BE2C (cell line): ENCODE results near the gene TEF.

Experiments
- DNase-seq: peaks from one replicate; pipeline ENCODE4 v3.0.0-alpha.2; 2020
- H3K27me3 ChIP-seq: fragments of 250-450 bp; sonication (Bioruptor Pico); 2 replicates; pipeline ENCODE4 v1.5.1; 2020; ENCODE audit warnings: mild to moderate bottlenecking
- H3K36me3 ChIP-seq: fragments of 250-450 bp; sonication (Bioruptor Pico); 2 replicates; pipeline ENCODE4 v1.5.1; 2020; ENCODE audit warnings: mild to moderate bottlenecking
- H3K4me1 ChIP-seq: fragments of 250-450 bp; sonication (Bioruptor Pico); 2 replicates; pipeline ENCODE4 v1.5.1; 2020
- H3K4me3 ChIP-seq: 2 replicates; pipeline ENCODE4 v1.5.1; 2011; ENCODE audit warnings: low read depth, low read length
- H3K9me3 ChIP-seq: fragments of 250-450 bp; sonication (Bioruptor Pico); 2 replicates; pipeline ENCODE4 v1.5.1; 2020
- TF ChIP-seq, protein P1 (sequence below): IDR thresholded peaks from 2 replicates; pipeline ENCODE4 v1.5.1; 2012; ENCODE audit warnings: mild to moderate bottlenecking, low read depth, low read length

TEF gene

GRCh38 chr22:41338614-41339212 lies 43.0 kb upstream of the TEF start:
- peaks cover 8% of the 10 kb centered on the region for H3K4me1 ChIP-seq
- peaks cover 37% of the 10 kb centered on the region for H3K36me3 ChIP-seq
- no peak overlapping the region for H3K4me3 ChIP-seq
- no peaks in the 10 kb centered on the region for H3K27me3 ChIP-seq
- TF ChIP-seq, protein P1, sequence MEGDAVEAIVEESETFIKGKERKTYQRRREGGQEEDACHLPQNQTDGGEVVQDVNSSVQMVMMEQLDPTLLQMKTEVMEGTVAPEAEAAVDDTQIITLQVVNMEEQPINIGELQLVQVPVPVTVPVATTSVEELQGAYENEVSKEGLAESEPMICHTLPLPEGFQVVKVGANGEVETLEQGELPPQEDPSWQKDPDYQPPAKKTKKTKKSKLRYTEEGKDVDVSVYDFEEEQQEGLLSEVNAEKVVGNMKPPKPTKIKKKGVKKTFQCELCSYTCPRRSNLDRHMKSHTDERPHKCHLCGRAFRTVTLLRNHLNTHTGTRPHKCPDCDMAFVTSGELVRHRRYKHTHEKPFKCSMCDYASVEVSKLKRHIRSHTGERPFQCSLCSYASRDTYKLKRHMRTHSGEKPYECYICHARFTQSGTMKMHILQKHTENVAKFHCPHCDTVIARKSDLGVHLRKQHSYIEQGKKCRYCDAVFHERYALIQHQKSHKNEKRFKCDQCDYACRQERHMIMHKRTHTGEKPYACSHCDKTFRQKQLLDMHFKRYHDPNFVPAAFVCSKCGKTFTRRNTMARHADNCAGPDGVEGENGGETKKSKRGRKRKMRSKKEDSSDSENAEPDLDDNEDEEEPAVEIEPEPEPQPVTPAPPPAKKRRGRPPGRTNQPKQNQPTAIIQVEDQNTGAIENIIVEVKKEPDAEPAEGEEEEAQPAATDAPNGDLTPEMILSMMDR = no peak
- no peaks in the 10 kb centered on the region for H3K9me3 ChIP-seq
- DNase-seq = no peak

GRCh38 chr22:41339823-41340222 lies 41.9 kb upstream of the TEF start:
- Histone ChIP-seq H3K9me3 (no peaks in the 10 kb centered on the region), H3K4me3 (no peak overlapping the region), H3K27me3 (no peaks in the 10 kb centered on the region), H3K36me3 (peaks cover 40% of the 10 kb centered on the region), H3K4me1 (peaks cover 8% of the 10 kb centered on the region)
- TF ChIP-seq, protein P1 = no peak
- no peak for DNase-seq

DNA sequence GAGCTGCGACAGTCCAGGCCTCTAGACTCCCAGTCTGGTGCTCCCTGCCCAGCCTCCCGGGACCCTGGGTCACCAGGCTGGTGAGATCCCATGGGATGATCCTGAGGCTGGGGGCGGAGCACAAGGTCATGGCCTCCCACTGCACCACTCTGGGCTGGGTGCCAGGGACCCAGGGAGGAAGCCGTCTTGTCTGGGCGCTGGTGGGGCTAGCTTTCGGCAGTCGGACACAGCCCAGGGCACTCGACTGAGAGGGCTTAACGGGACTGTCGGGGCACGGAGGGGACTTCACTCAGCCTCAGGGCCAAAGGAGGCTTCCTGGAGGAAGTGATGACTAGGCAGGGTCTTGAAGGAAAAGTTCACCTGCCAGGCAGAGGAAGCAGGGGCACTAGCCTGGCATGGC lies 41.4 kb upstream of the TEF start:
- Histone ChIP-seq H3K27me3 (no peaks in the 10 kb centered on the region), H3K4me3 (no peak overlapping the region), H3K9me3 (no peaks in the 10 kb centered on the region), H3K4me1 (peaks cover 8% of the 10 kb centered on the region), H3K36me3 (peaks cover 43% of the 10 kb centered on the region)
- TF ChIP-seq, protein P1 = no peak
- peak; percentile 55 for DNase-seq

- H3K36me3 ChIP-seq = peaks cover 48% of the 10 kb centered on the region
- no peak overlapping the region for H3K4me3 ChIP-seq
- TF ChIP-seq, protein P1 = no peak
- peaks cover 8% of the 10 kb centered on the region for H3K4me1 ChIP-seq
- H3K27me3 ChIP-seq = no peaks in the 10 kb centered on the region
- no peak for DNase-seq
- H3K9me3 ChIP-seq = no peaks in the 10 kb centered on the region
Observed at GRCh38 chr22:41341012-41341411, 40.7 kb upstream of the TEF start.

- DNase-seq = no peak
- no peak overlapping the region for H3K4me3 ChIP-seq
- TF ChIP-seq, protein P1 = no peak
- peaks cover 8% of the 10 kb centered on the region for H3K4me1 ChIP-seq
- H3K36me3 ChIP-seq = peaks cover 58% of the 10 kb centered on the region
- H3K9me3 ChIP-seq = no peaks in the 10 kb centered on the region
- H3K27me3 ChIP-seq = no peaks in the 10 kb centered on the region
Observed at GRCh38 chr22:41341990-41342389, 39.8 kb upstream of the TEF start.

GRCh38 chr22:41343300-41343699 lies 38.4 kb upstream of the TEF start:
- no peak overlapping the region for H3K4me3 ChIP-seq
- peaks cover 60% of the 10 kb centered on the region for H3K36me3 ChIP-seq
- TF ChIP-seq, protein P1 = no peak
- no peaks in the 10 kb centered on the region for H3K9me3 ChIP-seq
- H3K4me1 ChIP-seq = peaks cover 8% of the 10 kb centered on the region
- no peak for DNase-seq
- H3K27me3 ChIP-seq = no peaks in the 10 kb centered on the region
